Measurements from ENCODE around the gene USH1G.
"Not testable (repeated sequence)": the region's sequence is repeated elsewhere in the genome, so short reads cannot be mapped to it uniquely, and the experiment has no call there.

The USH1G gene

GRCh38 chr17:74874615-74875037, 48.4 kb downstream of the USH1G start:
- DNase-seq (ENCODE audit: low read depth): no peak

- no peak for DNase-seq (ENCODE audit: low read depth)
Measured at GRCh38 chr17:74873874-74874614, 49.0 kb downstream of the USH1G start.

- peak; percentile 99 for DNase-seq (ENCODE audit: low read depth)
Measured at GRCh38 chr17:74873037-74873873, 49.8 kb downstream of the USH1G start.

- peak; percentile 45 for DNase-seq (ENCODE audit: low read depth)
Measured at GRCh38 chr17:74872313-74873036, 50.6 kb downstream of the USH1G start, which contains the start of gene FDXR. FDXR (minus strand) TSS chr17:74872994; CDS start chr17:74872944, 50 bp downstream.

GRCh38 chr17:74871356-74872076, 51.5 kb downstream of the USH1G start:
- no peak for DNase-seq (ENCODE audit: low read depth)

- no peak for DNase-seq (ENCODE audit: low read depth)
Measured at GRCh38 chr17:74870512-74870911, 52.5 kb downstream of the USH1G start.

GRCh38 chr17:74870028-74870427, 53.0 kb downstream of the USH1G start:
- DNase-seq (ENCODE audit: low read depth): not testable (repeated sequence)

- DNase-seq (ENCODE audit: low read depth): no peak
Measured at GRCh38 chr17:74868908-74869255, 54.2 kb downstream of the USH1G start.

GRCh38 chr17:74868251-74868907, 54.7 kb downstream of the USH1G start:
- peak; percentile 72 for DNase-seq (ENCODE audit: low read depth)

GRCh38 chr17:74866198-74866835, 56.7 kb downstream of the USH1G start:
- DNase-seq (ENCODE audit: low read depth): no peak

All from CMK (cell line).